CD14-positive monocyte (primary cell): Measurements from ENCODE around the gene TANGO6. TPM values are rescaled to one million over a fixed set of nuclear protein-coding genes. Genes with fewer than 3 reads are reported as not detected.

Source experiments
- DNase-seq, 3 donors: peaks; one replicate each; pipeline ENCODE4 v3.0.0-alpha.2; 2011 to 2022
- H2AFZ ChIP-seq: 2 replicates; pipeline ENCODE4 v1.6.0; 2012; ENCODE audit warnings: mild to moderate bottlenecking, low read depth, low read length, inconsistent platforms; ENCODE audit not compliant: insufficient read depth, poor library complexity, severe bottlenecking
- H3K27ac ChIP-seq, 2 donors: 1 replicate in 1 of 2; 2 replicates in 1 of 2; pipeline ENCODE4 v1.5.1; 2012 to 2013; ENCODE audit warnings: low read length in 2 of 2, control low read depth in 1 of 2, inconsistent platforms in 1 of 2, low read depth in 1 of 2, mild to moderate bottlenecking in 1 of 2
- H3K27me3 ChIP-seq, 2 donors: one replicate each; pipeline versions ENCODE4 v1.6.0 to v1.6.1; 2011 to 2013; ENCODE audit warnings: low read length in 2 of 2; ENCODE audit not compliant: control insufficient read depth in 2 of 2, insufficient read depth in 2 of 2
- H3K36me3 ChIP-seq, 2 donors: replicated peaks in 1 of 2; 1 replicate in 1 of 2; 2 replicates in 1 of 2; pipeline versions ENCODE4 v1.5.1 to v1.6.1; 2012 to 2013; ENCODE audit warnings: low read length in 2 of 2, control low read depth in 1 of 2, inconsistent platforms in 1 of 2, mild to moderate bottlenecking in 1 of 2; ENCODE audit not compliant: insufficient read depth in 2 of 2, control insufficient read depth in 1 of 2
- H3K4me1 ChIP-seq, 2 donors: 1 replicate in 1 of 2; 2 replicates in 1 of 2; pipeline versions ENCODE4 v1.5.1 to v1.6.1; 2012 to 2013; ENCODE audit warnings: low read length in 2 of 2, control low read depth in 1 of 2, inconsistent platforms in 1 of 2, mild to moderate bottlenecking in 1 of 2, moderate library complexity in 1 of 2; ENCODE audit not compliant: insufficient read depth in 2 of 2, control insufficient read depth in 1 of 2
- H3K4me2 ChIP-seq: replicated peaks from 2 replicates; pipeline ENCODE3; 2012; ENCODE audit warnings: low read length, moderate library complexity, mild to moderate bottlenecking; ENCODE audit not compliant: poor library complexity, severe bottlenecking; ENCODE audit errors: extremely low read depth
- H3K4me3 ChIP-seq, 3 experiments: fragments of 200-600 bp in 1 of 3; sonication (generic) in 1 of 3; replicated peaks in 1 of 3; 1 replicate in 2 of 3; 2 replicates in 1 of 3; pipeline ENCODE4 v1.5.1; 2011 to 2013; ENCODE audit warnings: low read length in 3 of 3, mild to moderate bottlenecking in 3 of 3, control low read depth in 2 of 3, low read depth in 2 of 3, inconsistent platforms in 1 of 3, moderate library complexity in 1 of 3
- H3K79me2 ChIP-seq: 2 replicates; pipeline ENCODE4 v1.6.0; 2012; ENCODE audit warnings: mild to moderate bottlenecking, control low read depth, inconsistent platforms, low read length, moderate library complexity; ENCODE audit not compliant: insufficient read depth
- H3K9ac ChIP-seq: 2 replicates; pipeline ENCODE4 v1.6.0; 2017; ENCODE audit warnings: low read length, mild to moderate bottlenecking; ENCODE audit not compliant: insufficient read depth, poor library complexity, severe bottlenecking
- H3K9me3 ChIP-seq, 2 donors: replicated peaks in 1 of 2; 1 replicate in 1 of 2; 2 replicates in 1 of 2; pipeline versions ENCODE4 v1.5.1 to v1.6.1; 2012 to 2013; ENCODE audit warnings: low read length in 2 of 2, control low read depth in 1 of 2; ENCODE audit not compliant: control insufficient read depth in 1 of 2, insufficient read depth in 1 of 2
- H4K20me1 ChIP-seq: 2 replicates; pipeline ENCODE4 v1.6.0; 2012; ENCODE audit warnings: mild to moderate bottlenecking, low read length, control low read depth, moderate library complexity; ENCODE audit not compliant: insufficient read depth
- H3K27ac Mint-ChIP-seq, 7 donors: one replicate each; pipeline ENCODE4 v1.8.0; 2020; ENCODE audit warnings: mild to moderate bottlenecking in 7 of 7, mixed read lengths in 7 of 7, moderate library complexity in 6 of 7, inconsistent platforms in 2 of 7
- H3K27me3 Mint-ChIP-seq, 3 donors: one replicate each; pipeline ENCODE4 v1.8.0; 2021 to 2022; ENCODE audit warnings: low read depth in 3 of 3, mild to moderate bottlenecking in 3 of 3, mixed read lengths in 3 of 3, moderate library complexity in 3 of 3, inconsistent platforms in 1 of 3
- H3K36me3 Mint-ChIP-seq, 2 donors: one replicate each; pipeline ENCODE4 v1.8.0; 2020; ENCODE audit warnings: mixed read lengths in 2 of 2, inconsistent platforms in 1 of 2, mild to moderate bottlenecking in 1 of 2
- H3K4me1 Mint-ChIP-seq: one replicate; pipeline ENCODE4 v1.8.0; 2020; ENCODE audit warnings: mild to moderate bottlenecking, mixed read lengths
- H3K4me3 Mint-ChIP-seq, 2 donors: one replicate each; pipeline ENCODE4 v1.8.0; 2020; ENCODE audit warnings: mild to moderate bottlenecking in 2 of 2, mixed read lengths in 2 of 2, moderate library complexity in 1 of 2
- H3K9me3 Mint-ChIP-seq, 7 donors: one replicate each; pipeline ENCODE4 v1.8.0; 2020 to 2022; ENCODE audit warnings: mixed read lengths in 7 of 7, mild to moderate bottlenecking in 6 of 7, moderate library complexity in 6 of 7, inconsistent platforms in 2 of 7
- CTCF ChIP-seq: fragments of 200-600 bp; IDR thresholded peaks from one replicate; pipeline ENCODE4 v1.8.0; 2022; ENCODE audit warnings: antibody characterized with exemption, mild to moderate bottlenecking
- WGBS: methylation state at CpG from one replicate; pipeline ENCODE4 v1.1.5; 2013; ENCODE audit warnings: missing lambda C conversion rate; ENCODE audit not compliant: insufficient coverage; 5-methylcytosine and 5-hydroxymethylcytosine counted together
- intact Hi-C, 2 donors: fragments of 100-400 bp; cut with micrococcal nuclease; formaldehyde crosslinking; loops; one replicate each; pipeline versions ENCODE4 v1.15.0 to v1.15.1; 2023
- polyA plus RNA-seq, 3 donors: library from polyadenylated mRNA; depleted of rRNA in 1 of 3; unstranded in 2 of 3; stranded (reverse) in 1 of 3; fragments of 300-500 nt in 2 of 3; fragments of >200 nt in 1 of 3; fragmentation: Illumina TruSeq in 2 of 3; gene quantifications; 1 replicate in 2 of 3; 2 replicates in 1 of 3; pipeline ENCODE4 v1.2.3, GENCODE V29; 2012 to 2021

TANGO6 gene
- polyA plus RNA-seq, 3 donors = 6.5 to 8.1 (median 7.3) TPM

DNA sequence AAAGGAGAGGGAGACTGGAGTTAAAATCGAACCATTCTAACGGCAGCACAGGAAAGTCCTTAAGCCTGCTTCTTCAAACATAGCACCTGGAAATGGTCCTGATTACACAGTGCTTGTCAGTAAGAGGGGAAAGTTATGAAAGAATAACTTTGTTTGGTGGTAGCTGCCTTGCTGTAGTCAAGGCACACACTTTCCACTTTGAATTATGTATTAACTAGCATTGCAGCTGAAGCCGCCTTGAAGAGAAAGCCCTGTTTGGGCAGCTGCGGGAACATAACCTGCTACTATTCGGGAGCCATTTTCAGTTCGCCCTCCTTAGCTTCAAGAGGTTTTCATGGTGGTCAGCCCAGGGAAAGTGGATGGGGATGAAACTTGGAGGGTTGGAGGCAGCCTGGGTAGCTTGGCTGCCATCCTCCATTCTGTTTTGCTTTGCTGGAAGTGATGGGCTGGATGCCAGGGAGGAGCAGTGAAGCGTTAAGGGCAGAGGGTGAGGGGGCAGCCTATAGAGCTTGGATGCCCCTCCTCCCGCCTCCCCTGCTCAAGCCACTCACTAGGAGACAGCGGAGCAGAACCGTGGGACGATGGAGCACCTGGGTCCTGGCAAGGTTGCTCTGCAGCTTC, 256.9 kb downstream of the TANGO6 start:
- H3K9ac ChIP-seq = no peak overlapping the region
- DNase-seq = no peak
- no peak overlapping the region for H3K4me3 Mint-ChIP-seq
- H3K36me3 ChIP-seq = no peaks in the 10 kb centered on the region
- intact Hi-C loops = no loop called here
- H3K4me2 ChIP-seq = no peak overlapping the region
- H4K20me1 ChIP-seq = no peaks in the 10 kb centered on the region
- peaks cover 0 to 2% of the 10 kb centered on the region in 2 donors for H3K36me3 Mint-ChIP-seq
- H3K27me3 Mint-ChIP-seq = peaks cover 30 to 34% (median 34%) of the 10 kb centered on the region in 3 donors
- H3K4me1 ChIP-seq = no peaks in the 10 kb centered on the region
- H3K4me1 Mint-ChIP-seq = peaks cover under 1% of the 10 kb centered on the region
- H3K79me2 ChIP-seq = no peaks in the 10 kb centered on the region
- H3K27ac Mint-ChIP-seq = peak overlapping the region in 1 of 7 donors; percentile 68
- peaks cover 5 to 13% of the 10 kb centered on the region in 2 donors for H3K27me3 ChIP-seq
- H3K9me3 ChIP-seq = peaks cover 0 to under 1% of the 10 kb centered on the region in 2 donors
- TF ChIP-seq CTCF = no peak
- H3K9me3 Mint-ChIP-seq = peaks cover 0 to 7% (median 0%) of the 10 kb centered on the region in 7 donors
- WGBS = 91% methylated on average over 10 of the region's 11 CpGs
- no peak overlapping the region for H2AFZ ChIP-seq
- no peak overlapping the region for H3K4me3 ChIP-seq
- H3K27ac ChIP-seq = no peak overlapping the region

- TF ChIP-seq CTCF = no peak
- H3K27ac ChIP-seq = no peak within 1 kb of the TSS
- H3K79me2 ChIP-seq = no peaks in the 10 kb centered on the region
- peak within 1 kb of the TSS; percentile 56 for H3K4me2 ChIP-seq
- peaks cover 8 to 11% of the 10 kb centered on the region in 2 donors for H3K36me3 ChIP-seq
- H3K4me3 ChIP-seq = peak within 1 kb of the TSS in 1 of 3 experiments; percentile 40
- peaks cover 24 to 49% of the 10 kb centered on the region in 2 donors for H3K27me3 ChIP-seq
- peaks cover 15 to 24% of the 10 kb centered on the region in 2 donors for H3K36me3 Mint-ChIP-seq
- peaks cover 20% of the 10 kb centered on the region for H3K4me1 Mint-ChIP-seq
- H3K9ac ChIP-seq = no peak within 1 kb of the TSS
- WGBS = under 1% methylated on average over 76 of the region's 80 CpGs
- H3K9me3 ChIP-seq = peaks cover 0 to 7% of the 10 kb centered on the region in 2 donors
- H3K4me1 ChIP-seq = peaks cover 14 to 25% of the 10 kb centered on the region in 2 donors
- H2AFZ ChIP-seq = no peak within 1 kb of the TSS
- peak within 1 kb of the TSS in 2 of 7 donors; percentile 12 to 36 for H3K27ac Mint-ChIP-seq
- intact Hi-C loops = no loop called here
- no peak for DNase-seq
- peaks cover 43% of the 10 kb centered on the region for H4K20me1 ChIP-seq
- peaks cover 0 to 11% (median 0%) of the 10 kb centered on the region in 7 donors for H3K9me3 Mint-ChIP-seq
- peaks cover 60 to 69% (median 68%) of the 10 kb centered on the region in 3 donors for H3K27me3 Mint-ChIP-seq
- H3K4me3 Mint-ChIP-seq = peak within 1 kb of the TSS; percentile 63 to 86
Measured at GRCh38 chr16:69105501-69106361, 262.4 kb downstream of the TANGO6 start, which contains the start of gene HAS3. Gene HAS3, plus strand, starts transcription at chr16:69105653. Its CDS starts 3,743 bp downstream, at chr16:69109396.
